Endothelial cell of umbilical vein (primary cell): ENCODE results near the gene HMG20B.

Experiments
- CTCF ChIP-seq, 2 donors: IDR thresholded peaks; 1 replicate in 1 of 2; 2 replicates in 1 of 2; pipeline ENCODE4 v1.5.1; 2011; ENCODE audit warnings: low read length in 2 of 2, mild to moderate bottlenecking in 2 of 2, moderate library complexity in 2 of 2, control low read depth in 1 of 2, inconsistent platforms in 1 of 2, low read depth in 1 of 2; ENCODE audit not compliant: insufficient read depth in 1 of 2; ENCODE audit errors: extremely low read depth in 1 of 2
- EZH2 ChIP-seq: IDR thresholded peaks from 2 replicates; pipeline ENCODE4 v1.6.1; 2012; ENCODE audit warnings: borderline replicate concordance, low read depth, mild to moderate bottlenecking, moderate library complexity, low read length, inconsistent platforms; ENCODE audit not compliant: severe bottlenecking
- GATA2 ChIP-seq: IDR thresholded peaks from 2 replicates; pipeline ENCODE4 v1.7.0; 2011; ENCODE audit warnings: low read depth, mild to moderate bottlenecking, moderate library complexity, mixed read lengths, low read length; ENCODE audit not compliant: insufficient read length, insufficient read depth
- MAX ChIP-seq: IDR thresholded peaks from 2 replicates; pipeline ENCODE4 v1.6.1; 2011; ENCODE audit not compliant: insufficient read depth, insufficient read length
- MYC ChIP-seq: IDR thresholded peaks from one replicate; pipeline ENCODE4 v1.6.1; 2011; ENCODE audit warnings: mild to moderate bottlenecking, low read depth, low read length
- POLR2A ChIP-seq: IDR thresholded peaks from 2 replicates; pipeline ENCODE4 v1.6.1; 2012; ENCODE audit warnings: low read depth, mild to moderate bottlenecking, control low read depth, low read length
- POLR2AphosphoS5 ChIP-seq: IDR thresholded peaks from 2 replicates; pipeline ENCODE4 v1.6.1; 2012; ENCODE audit warnings: low read depth, mild to moderate bottlenecking, control low read depth, low read length, moderate library complexity; ENCODE audit not compliant: insufficient read depth

- no peak for TF ChIP-seq CTCF (IDR thresholded peaks at IDR 0.05; ENCODE audit: extremely low read depth in 1 of 2, insufficient read depth in 1 of 2, low read depth in 1 of 2, low read length in 2 of 2)
- no peak for TF ChIP-seq POLR2AphosphoS5
- no peak for TF ChIP-seq EZH2
- no peak for TF ChIP-seq POLR2A
- TF ChIP-seq MYC, result no peak
- TF ChIP-seq MAX, result no peak
- TF ChIP-seq GATA2, result no peak
These were observed 46.9 kb downstream of the HMG20B start for GRCh38 chr19:3619631-3620012.
